H1 (cell line): ENCODE results near the gene UGGT1. TPM values are rescaled to one million over a fixed set of nuclear protein-coding genes. Genes with fewer than 3 reads are reported as not detected.

Experiments
- KDM4A ChIP-seq: IDR thresholded peaks from one replicate; pipeline ENCODE4 v1.7.1; 2012; ENCODE audit warnings: low read depth, mild to moderate bottlenecking, moderate library complexity, low read length, inconsistent platforms; ENCODE audit not compliant: severe bottlenecking
- polyA plus RNA-seq, 7 experiments: library from polyadenylated mRNA; depleted of rRNA in 3 of 7; stranded (reverse) in 5 of 7; unstranded in 2 of 7; fragments of >200 nt in 5 of 7; fragments of 200-250 nt in 2 of 7; gene quantifications; 1 replicate in 5 of 7; 2 replicates in 1 of 7; 4 replicates in 1 of 7; pipeline versions ENCODE4 v1.2.1 to v1.2.3, GENCODE V29; 2011 to 2013; ENCODE audit warnings: missing spikeins in 2 of 7, mixed read lengths in 2 of 7
- total RNA-seq: library from RNA; stranded (reverse); fragmentation: NEBNext Ultra II Directional; extraction: Animal tissue kit (Norgen Biotek cat#: 25700); gene quantifications from 2 replicates; pipeline ENCODE4 v1.2.1, GENCODE V29; 2021
- TF ChIP-seq, protein P1 (sequence below): fragments of 300-600 bp; sonication (generic); IDR thresholded peaks from 2 replicates; pipeline ENCODE4 v1.7.1; 2012; ENCODE audit warnings: low read length, moderate library complexity, mild to moderate bottlenecking, inconsistent platforms; ENCODE audit not compliant: insufficient replicate concordance

UGGT1 gene
- total and polyA plus RNA-seq, 2 of the 8 experiments (the other 6 are each of a cell fraction or from before 2014, with no cell fraction given): 14.9 to 57.3 TPM

DNA sequence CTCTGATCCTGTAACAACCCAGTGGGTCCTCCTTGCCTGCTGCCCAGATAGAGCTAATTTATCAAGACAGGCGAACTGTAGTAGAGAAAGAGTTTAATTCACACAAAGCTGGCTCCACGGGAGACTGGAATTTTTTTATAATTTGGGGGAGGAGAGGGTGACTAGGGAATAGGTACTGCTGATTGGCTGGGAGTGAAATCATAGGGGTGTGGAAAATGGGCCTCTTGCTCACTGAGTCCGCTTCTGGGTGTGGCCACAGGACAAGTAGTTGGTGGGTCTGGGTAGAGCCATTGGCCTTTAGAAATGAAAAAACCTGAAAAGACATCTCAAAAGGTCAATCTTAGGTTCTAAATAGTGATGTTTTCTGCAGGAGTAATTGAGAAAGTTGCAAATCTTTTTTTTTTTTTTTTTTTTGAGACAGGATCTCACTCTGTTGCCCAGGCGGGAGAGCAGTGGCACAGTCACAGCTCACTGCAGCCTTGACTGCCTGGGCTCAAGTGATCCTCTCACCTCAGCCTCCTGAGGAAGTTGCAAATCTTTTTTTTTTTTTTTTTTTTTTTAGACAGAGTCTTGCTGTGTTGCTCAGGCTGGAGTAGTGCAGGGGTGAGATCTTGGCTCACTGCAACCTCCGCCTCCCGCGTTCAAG is 14.4 kb upstream of the UGGT1 start (continued):
- TF ChIP-seq, protein P1, sequence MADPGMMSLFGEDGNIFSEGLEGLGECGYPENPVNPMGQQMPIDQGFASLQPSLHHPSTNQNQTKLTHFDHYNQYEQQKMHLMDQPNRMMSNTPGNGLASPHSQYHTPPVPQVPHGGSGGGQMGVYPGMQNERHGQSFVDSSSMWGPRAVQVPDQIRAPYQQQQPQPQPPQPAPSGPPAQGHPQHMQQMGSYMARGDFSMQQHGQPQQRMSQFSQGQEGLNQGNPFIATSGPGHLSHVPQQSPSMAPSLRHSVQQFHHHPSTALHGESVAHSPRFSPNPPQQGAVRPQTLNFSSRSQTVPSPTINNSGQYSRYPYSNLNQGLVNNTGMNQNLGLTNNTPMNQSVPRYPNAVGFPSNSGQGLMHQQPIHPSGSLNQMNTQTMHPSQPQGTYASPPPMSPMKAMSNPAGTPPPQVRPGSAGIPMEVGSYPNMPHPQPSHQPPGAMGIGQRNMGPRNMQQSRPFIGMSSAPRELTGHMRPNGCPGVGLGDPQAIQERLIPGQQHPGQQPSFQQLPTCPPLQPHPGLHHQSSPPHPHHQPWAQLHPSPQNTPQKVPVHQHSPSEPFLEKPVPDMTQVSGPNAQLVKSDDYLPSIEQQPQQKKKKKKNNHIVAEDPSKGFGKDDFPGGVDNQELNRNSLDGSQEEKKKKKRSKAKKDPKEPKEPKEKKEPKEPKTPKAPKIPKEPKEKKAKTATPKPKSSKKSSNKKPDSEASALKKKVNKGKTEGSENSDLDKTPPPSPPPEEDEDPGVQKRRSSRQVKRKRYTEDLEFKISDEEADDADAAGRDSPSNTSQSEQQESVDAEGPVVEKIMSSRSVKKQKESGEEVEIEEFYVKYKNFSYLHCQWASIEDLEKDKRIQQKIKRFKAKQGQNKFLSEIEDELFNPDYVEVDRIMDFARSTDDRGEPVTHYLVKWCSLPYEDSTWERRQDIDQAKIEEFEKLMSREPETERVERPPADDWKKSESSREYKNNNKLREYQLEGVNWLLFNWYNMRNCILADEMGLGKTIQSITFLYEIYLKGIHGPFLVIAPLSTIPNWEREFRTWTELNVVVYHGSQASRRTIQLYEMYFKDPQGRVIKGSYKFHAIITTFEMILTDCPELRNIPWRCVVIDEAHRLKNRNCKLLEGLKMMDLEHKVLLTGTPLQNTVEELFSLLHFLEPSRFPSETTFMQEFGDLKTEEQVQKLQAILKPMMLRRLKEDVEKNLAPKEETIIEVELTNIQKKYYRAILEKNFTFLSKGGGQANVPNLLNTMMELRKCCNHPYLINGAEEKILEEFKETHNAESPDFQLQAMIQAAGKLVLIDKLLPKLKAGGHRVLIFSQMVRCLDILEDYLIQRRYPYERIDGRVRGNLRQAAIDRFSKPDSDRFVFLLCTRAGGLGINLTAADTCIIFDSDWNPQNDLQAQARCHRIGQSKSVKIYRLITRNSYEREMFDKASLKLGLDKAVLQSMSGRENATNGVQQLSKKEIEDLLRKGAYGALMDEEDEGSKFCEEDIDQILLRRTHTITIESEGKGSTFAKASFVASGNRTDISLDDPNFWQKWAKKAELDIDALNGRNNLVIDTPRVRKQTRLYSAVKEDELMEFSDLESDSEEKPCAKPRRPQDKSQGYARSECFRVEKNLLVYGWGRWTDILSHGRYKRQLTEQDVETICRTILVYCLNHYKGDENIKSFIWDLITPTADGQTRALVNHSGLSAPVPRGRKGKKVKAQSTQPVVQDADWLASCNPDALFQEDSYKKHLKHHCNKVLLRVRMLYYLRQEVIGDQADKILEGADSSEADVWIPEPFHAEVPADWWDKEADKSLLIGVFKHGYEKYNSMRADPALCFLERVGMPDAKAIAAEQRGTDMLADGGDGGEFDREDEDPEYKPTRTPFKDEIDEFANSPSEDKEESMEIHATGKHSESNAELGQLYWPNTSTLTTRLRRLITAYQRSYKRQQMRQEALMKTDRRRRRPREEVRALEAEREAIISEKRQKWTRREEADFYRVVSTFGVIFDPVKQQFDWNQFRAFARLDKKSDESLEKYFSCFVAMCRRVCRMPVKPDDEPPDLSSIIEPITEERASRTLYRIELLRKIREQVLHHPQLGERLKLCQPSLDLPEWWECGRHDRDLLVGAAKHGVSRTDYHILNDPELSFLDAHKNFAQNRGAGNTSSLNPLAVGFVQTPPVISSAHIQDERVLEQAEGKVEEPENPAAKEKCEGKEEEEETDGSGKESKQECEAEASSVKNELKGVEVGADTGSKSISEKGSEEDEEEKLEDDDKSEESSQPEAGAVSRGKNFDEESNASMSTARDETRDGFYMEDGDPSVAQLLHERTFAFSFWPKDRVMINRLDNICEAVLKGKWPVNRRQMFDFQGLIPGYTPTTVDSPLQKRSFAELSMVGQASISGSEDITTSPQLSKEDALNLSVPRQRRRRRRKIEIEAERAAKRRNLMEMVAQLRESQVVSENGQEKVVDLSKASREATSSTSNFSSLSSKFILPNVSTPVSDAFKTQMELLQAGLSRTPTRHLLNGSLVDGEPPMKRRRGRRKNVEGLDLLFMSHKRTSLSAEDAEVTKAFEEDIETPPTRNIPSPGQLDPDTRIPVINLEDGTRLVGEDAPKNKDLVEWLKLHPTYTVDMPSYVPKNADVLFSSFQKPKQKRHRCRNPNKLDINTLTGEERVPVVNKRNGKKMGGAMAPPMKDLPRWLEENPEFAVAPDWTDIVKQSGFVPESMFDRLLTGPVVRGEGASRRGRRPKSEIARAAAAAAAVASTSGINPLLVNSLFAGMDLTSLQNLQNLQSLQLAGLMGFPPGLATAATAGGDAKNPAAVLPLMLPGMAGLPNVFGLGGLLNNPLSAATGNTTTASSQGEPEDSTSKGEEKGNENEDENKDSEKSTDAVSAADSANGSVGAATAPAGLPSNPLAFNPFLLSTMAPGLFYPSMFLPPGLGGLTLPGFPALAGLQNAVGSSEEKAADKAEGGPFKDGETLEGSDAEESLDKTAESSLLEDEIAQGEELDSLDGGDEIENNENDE: no peak
- no peak for TF ChIP-seq KDM4A
